IMR-90 (cell line): ENCODE measurements around the gene S1PR3. TPM values are rescaled to one million over a fixed set of nuclear protein-coding genes. Genes with fewer than 3 reads are reported as not detected.

ENCODE experiments used
- ATAC-seq: fragments of 200-7000 bp; cut with Tn5 transposase; 2 replicates; pipeline ENCODE4 v1.9.1; 2020; ENCODE audit warnings: low read depth, mild to moderate bottlenecking, moderate library complexity
- BruUV-seq: library from RNA; stranded (reverse); fragments of 400-500 nt; replicated peaks from 2 replicates; lab custom pipeline; 2021; lab: Mats Ljungman, UMichigan
- CTCF ChIA-PET: fragments of 300-600 bp; formaldehyde crosslinking; extraction: SDS; loops from one replicate; lab custom pipeline; 2021; ENCODE audit warnings: antibody characterized with exemption; lab: Yijun Ruan, JAX
- POLR2A ChIA-PET: fragments of 300-600 bp; sonication (Branson Sonifier 250); formaldehyde crosslinking; loops from one replicate; lab custom pipeline; 2022; ENCODE audit warnings: antibody characterized with exemption; ENCODE audit not compliant: unreplicated experiment; lab: Charles Lee
- DNase-seq: peaks from one replicate; pipeline ENCODE4 v3.0.0; 2013
- H2AFZ ChIP-seq: replicated peaks from 2 replicates; pipeline ENCODE3; 2013; ENCODE audit warnings: low read length, mild to moderate bottlenecking; ENCODE audit not compliant: poor library complexity
- H2AK5ac ChIP-seq: 2 replicates; pipeline ENCODE4 v1.6.1; 2013; ENCODE audit warnings: low read depth, low read length, inconsistent platforms
- H2AK9ac ChIP-seq: replicated peaks from 2 replicates; pipeline ENCODE3; 2013; ENCODE audit warnings: mild to moderate bottlenecking, low read depth, low read length, moderate library complexity; ENCODE audit not compliant: poor library complexity
- H2BK120ac ChIP-seq: 2 replicates; pipeline ENCODE4 v1.6.1; 2013; ENCODE audit warnings: low read depth, low read length, inconsistent platforms
- H2BK15ac ChIP-seq: 3 replicates; pipeline ENCODE4 v1.6.1; 2013; ENCODE audit warnings: low read depth, low read length, inconsistent platforms
- H2BK20ac ChIP-seq: 2 replicates; pipeline ENCODE4 v1.6.1; 2013; ENCODE audit warnings: low read depth, mild to moderate bottlenecking, inconsistent platforms, low read length, moderate library complexity
- H2BK5ac ChIP-seq: 2 replicates; pipeline ENCODE4 v1.6.1; 2013; ENCODE audit warnings: mild to moderate bottlenecking, low read depth, low read length, inconsistent platforms; ENCODE audit not compliant: poor library complexity, severe bottlenecking
- H3K14ac ChIP-seq: replicated peaks from 2 replicates; pipeline ENCODE4 v1.6.1; 2013; ENCODE audit warnings: low read depth, low read length, inconsistent platforms
- H3K18ac ChIP-seq: 2 replicates; pipeline ENCODE4 v1.6.1; 2013; ENCODE audit warnings: low read depth, low read length, control low read depth
- H3K23ac ChIP-seq: 2 replicates; pipeline ENCODE4 v1.6.1; 2013; ENCODE audit warnings: low read depth, low read length, inconsistent platforms
- H3K27ac ChIP-seq: 2 replicates; pipeline ENCODE4 v1.5.1; 2013; ENCODE audit warnings: mild to moderate bottlenecking, control low read depth, low read length; ENCODE audit not compliant: insufficient read depth
- H3K27me3 ChIP-seq: 2 replicates; pipeline ENCODE4 v1.6.1; 2013; ENCODE audit warnings: low read length; ENCODE audit not compliant: control insufficient read depth, insufficient read depth
- H3K36me3 ChIP-seq: 2 replicates; pipeline ENCODE4 v1.6.1; 2013; ENCODE audit warnings: low read length, mixed read lengths; ENCODE audit not compliant: control insufficient read depth, insufficient read depth
- H3K4ac ChIP-seq: 2 replicates; pipeline ENCODE4 v1.6.1; 2013; ENCODE audit warnings: low read depth, low read length, inconsistent platforms
- H3K4me1 ChIP-seq: 2 replicates; pipeline ENCODE4 v1.6.1; 2013; ENCODE audit warnings: low read length, mixed read lengths; ENCODE audit not compliant: control insufficient read depth, insufficient read depth
- H3K4me2 ChIP-seq: 2 replicates; pipeline ENCODE4 v1.6.1; 2013; ENCODE audit warnings: low read depth, mild to moderate bottlenecking, control low read depth, low read length, moderate library complexity
- H3K4me3 ChIP-seq: 2 replicates; pipeline ENCODE4 v1.5.1; 2013; ENCODE audit warnings: low read depth, mild to moderate bottlenecking, control low read depth, low read length, moderate library complexity; ENCODE audit not compliant: insufficient read depth
- H3K56ac ChIP-seq: 2 replicates; pipeline ENCODE4 v1.6.1; 2013; ENCODE audit warnings: low read length, inconsistent platforms; ENCODE audit not compliant: insufficient read depth; ENCODE audit errors: extremely low read depth
- H3K79me1 ChIP-seq, 2 experiments: 2 replicates each; pipeline ENCODE4 v1.6.1; 2013; ENCODE audit warnings: low read length in 2 of 2, inconsistent platforms in 1 of 2, low read depth in 1 of 2
- H3K9ac ChIP-seq: 2 replicates; pipeline ENCODE4 v1.6.1; 2013; ENCODE audit warnings: low read depth, low read length, control low read depth
- H3K9me1 ChIP-seq: 2 replicates; pipeline ENCODE4 v1.6.1; 2013; ENCODE audit warnings: low read length, inconsistent platforms; ENCODE audit not compliant: insufficient read depth
- H3K9me3 ChIP-seq: 2 replicates; pipeline ENCODE4 v1.6.1; 2013; ENCODE audit warnings: low read length; ENCODE audit not compliant: control insufficient read depth, insufficient read depth
- H4K20me1 ChIP-seq: 2 replicates; pipeline ENCODE4 v1.6.1; 2013; ENCODE audit warnings: low read length, inconsistent platforms; ENCODE audit not compliant: insufficient read depth
- H4K5ac ChIP-seq: 2 replicates; pipeline ENCODE4 v1.6.1; 2013; ENCODE audit warnings: mild to moderate bottlenecking, low read depth, low read length, control low read depth
- H4K8ac ChIP-seq, 2 experiments: 2 replicates each; pipeline ENCODE4 v1.6.1; 2013; ENCODE audit warnings: low read depth in 2 of 2, low read length in 2 of 2, control low read depth in 1 of 2, inconsistent platforms in 1 of 2
- H4K91ac ChIP-seq: 2 replicates; pipeline ENCODE4 v1.6.1; 2013; ENCODE audit warnings: low read depth, low read length, inconsistent platforms; ENCODE audit not compliant: insufficient read depth
- BHLHE40 ChIP-seq: fragments of 150-350 bp; IDR thresholded peaks from 2 replicates; pipeline ENCODE4 v1.6.1; 2016; ENCODE audit warnings: mild to moderate bottlenecking, low read depth, low read length
- MAFK ChIP-seq: IDR thresholded peaks from 2 replicates; pipeline ENCODE4 v1.6.1; 2012; ENCODE audit warnings: low read depth, low read length, improper control_type of control experiment
- RAD21 ChIP-seq: IDR thresholded peaks from 2 replicates; pipeline ENCODE4 v1.6.1; 2012; ENCODE audit warnings: low read length, improper control_type of control experiment
- RCOR1 ChIP-seq: IDR thresholded peaks from 2 replicates; pipeline ENCODE4 v1.6.1; 2012; ENCODE audit warnings: mild to moderate bottlenecking, low read length, improper control_type of control experiment; ENCODE audit not compliant: insufficient replicate concordance
- WGBS, 2 experiments: methylation state at CpG; one replicate each; pipeline versions ENCODE4 v1.1.5 to v1.1.7; 2013; ENCODE audit warnings: missing lambda C conversion rate in 2 of 2; ENCODE audit not compliant: insufficient read length in 1 of 2; ENCODE audit errors: extremely low coverage in 2 of 2; 5-methylcytosine and 5-hydroxymethylcytosine counted together
- dilution Hi-C: fragments of 300-500 bp; cut with HindIII; formaldehyde crosslinking; loops from one replicate; pipeline ENCODE4 v1.14.3; 2018; ENCODE audit warnings: low sequenced_read_pairs; ENCODE audit not compliant: unreplicated experiment
- in situ Hi-C: fragments of 300-500 bp; cut with MboI; formaldehyde crosslinking; loops from 3 replicates; pipeline ENCODE4 v1.14.3; 2019; ENCODE audit warnings: low sequenced_read_pairs, inconsistent platforms, mixed read lengths
- intact Hi-C: fragments of 100-400 bp; cut with micrococcal nuclease; formaldehyde crosslinking; loops from 2 replicates; pipeline ENCODE4 v1.10.0; 2022
- polyA plus RNA-seq, 3 experiments: library from polyadenylated mRNA; depleted of rRNA; stranded (reverse); fragments of >200 nt; gene quantifications; 2 replicates each; pipeline ENCODE4 v1.2.3, GENCODE V29; 2012; ENCODE audit warnings: low replicate concordance in 1 of 3
- total RNA-seq: library from RNA; depleted of rRNA; stranded (reverse); fragments of >200 nt; gene quantifications from 2 replicates; pipeline ENCODE4 v1.2.3, GENCODE V29; 2012

S1PR3 gene
- total and polyA plus RNA-seq, 2 of the 4 experiments (the other 2 are of a cell fraction), result 28.4 to 28.7 TPM

DNA sequence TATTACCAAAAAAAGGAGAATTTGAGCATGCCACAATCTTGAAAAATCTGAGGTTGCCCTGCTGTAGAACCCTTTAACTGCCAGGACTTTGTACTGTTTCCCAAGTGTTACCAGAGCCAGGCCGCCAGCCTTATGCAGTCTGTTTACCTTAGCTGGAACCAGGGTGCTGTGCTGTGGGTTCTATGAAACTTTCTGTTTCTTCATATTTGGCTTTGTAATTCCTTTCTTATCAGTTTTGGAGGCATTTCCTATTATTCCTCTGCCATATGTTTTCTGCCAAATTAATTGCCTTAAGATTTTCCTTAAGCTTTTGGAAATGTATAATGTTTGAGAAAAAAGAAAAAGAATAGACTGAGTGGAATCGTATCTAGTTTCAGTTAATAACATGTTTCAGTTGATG, 2.1 kb downstream of the S1PR3 start:
- H3K18ac ChIP-seq, result peak overlapping the region; percentile 8; the same call in 1 of the 2 replicates
- no CpG with 5 or more reads among the region's 2 CpGs for WGBS, 2 experiments
- H3K4ac ChIP-seq, result peak overlapping the region; percentile 73; the same call in 1 of the 2 replicates
- dilution Hi-C loops (loop anchor here (25.0 kb wide), 1 partner anchor 356 kb away; no protein-coding TSS in a partner anchor), intact Hi-C loops (loop anchor here (2.0 to 5.0 kb wide), 6 partner anchors 141 to 409 kb away; no protein-coding TSS in a partner anchor), in situ Hi-C loops (loop anchor here (10.0 kb wide), 1 partner anchor 219 kb away; no protein-coding TSS in a partner anchor)
- peak overlapping the region; percentile 53; the same call in 1 of the 3 replicates for H2BK15ac ChIP-seq
- CTCF ChIA-PET, result no interaction called here
- no peak overlapping the region for H2BK5ac ChIP-seq
- 0 out of 2 replicates have a peak, but pooled peaks have one; percentile 22 for ATAC-seq
- peak; percentile 38 for DNase-seq
- no peak overlapping the region for H2BK120ac ChIP-seq
- H2BK20ac ChIP-seq, result 0 out of 2 replicates have a peak overlapping the region, but pooled peaks have one; percentile 12
- BruUV-seq, result no TSS peak
- peaks cover 30% of the 10 kb centered on the region for H3K36me3 ChIP-seq
- H3K4me3 ChIP-seq, result peak overlapping the region; percentile 9
- no peak overlapping the region; the same call in 1 of the 2 replicates for H3K27ac ChIP-seq
- H3K27me3 ChIP-seq, result no peaks in the 10 kb centered on the region
- peaks cover 29 to 48% of the 10 kb centered on the region in 2 experiments for H3K79me1 ChIP-seq
- H2AK5ac ChIP-seq, result no peak overlapping the region
- peak overlapping the region; percentile 53 for H3K9ac ChIP-seq
- no peak overlapping the region for H4K5ac ChIP-seq
- no peaks in the 10 kb centered on the region for H3K9me3 ChIP-seq
- peaks cover 17% of the 10 kb centered on the region for H3K4me1 ChIP-seq
- peak overlapping the region; percentile 80 for H3K23ac ChIP-seq
- no peak overlapping the region; a peak in 1 of 4 replicates for H4K8ac ChIP-seq
- H2AK9ac ChIP-seq, result no peak overlapping the region
- H4K20me1 ChIP-seq, result peaks cover 4% of the 10 kb centered on the region; the same call in 1 of the 2 replicates
- no peak overlapping the region for H2AFZ ChIP-seq
- H4K91ac ChIP-seq, result 0 out of 2 replicates have a peak overlapping the region, but pooled peaks have one; percentile 11
- H3K56ac ChIP-seq, result no peak overlapping the region
- peaks cover 19% of the 10 kb centered on the region for H3K9me1 ChIP-seq
- H3K4me2 ChIP-seq, result peak overlapping the region; percentile 60
- TF ChIP-seq MAFK (no peak), BHLHE40 (no peak), RCOR1 (no peak), RAD21 (no peak)
- POLR2A ChIA-PET, result no interaction called here
- no peak overlapping the region; the same call in 1 of the 2 replicates for H3K14ac ChIP-seq
